ENCODE results near the gene SEMA6C. TPM values are rescaled to one million over a fixed set of nuclear protein-coding genes. Genes with fewer than 3 reads are reported as not detected.

SEMA6C gene
- total and polyA plus RNA-seq, 4 donors, result 1.4 to 1.5 (median 1.4) TPM

DNA sequence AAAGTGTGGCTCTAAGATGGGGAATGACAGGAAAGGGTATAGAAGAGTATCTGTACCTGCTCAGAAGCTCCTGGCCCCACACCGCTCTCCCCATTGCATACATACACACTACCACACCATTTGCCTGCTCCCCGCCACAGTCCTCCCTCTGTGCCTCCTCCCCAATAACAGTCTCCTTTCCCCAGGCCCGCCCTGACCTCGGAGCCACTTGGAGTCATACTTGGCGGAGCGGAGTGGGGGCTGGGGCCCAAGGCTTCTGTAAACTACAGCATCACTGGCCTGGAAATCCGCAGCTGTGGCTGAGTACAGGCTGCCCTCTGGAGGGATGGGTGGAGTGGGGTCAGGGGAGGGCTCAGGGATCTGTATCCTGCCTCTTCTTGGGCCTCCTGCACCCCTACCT is 8.6 kb downstream of the SEMA6C start (continued):
- TF ChIP-seq, protein P1, sequence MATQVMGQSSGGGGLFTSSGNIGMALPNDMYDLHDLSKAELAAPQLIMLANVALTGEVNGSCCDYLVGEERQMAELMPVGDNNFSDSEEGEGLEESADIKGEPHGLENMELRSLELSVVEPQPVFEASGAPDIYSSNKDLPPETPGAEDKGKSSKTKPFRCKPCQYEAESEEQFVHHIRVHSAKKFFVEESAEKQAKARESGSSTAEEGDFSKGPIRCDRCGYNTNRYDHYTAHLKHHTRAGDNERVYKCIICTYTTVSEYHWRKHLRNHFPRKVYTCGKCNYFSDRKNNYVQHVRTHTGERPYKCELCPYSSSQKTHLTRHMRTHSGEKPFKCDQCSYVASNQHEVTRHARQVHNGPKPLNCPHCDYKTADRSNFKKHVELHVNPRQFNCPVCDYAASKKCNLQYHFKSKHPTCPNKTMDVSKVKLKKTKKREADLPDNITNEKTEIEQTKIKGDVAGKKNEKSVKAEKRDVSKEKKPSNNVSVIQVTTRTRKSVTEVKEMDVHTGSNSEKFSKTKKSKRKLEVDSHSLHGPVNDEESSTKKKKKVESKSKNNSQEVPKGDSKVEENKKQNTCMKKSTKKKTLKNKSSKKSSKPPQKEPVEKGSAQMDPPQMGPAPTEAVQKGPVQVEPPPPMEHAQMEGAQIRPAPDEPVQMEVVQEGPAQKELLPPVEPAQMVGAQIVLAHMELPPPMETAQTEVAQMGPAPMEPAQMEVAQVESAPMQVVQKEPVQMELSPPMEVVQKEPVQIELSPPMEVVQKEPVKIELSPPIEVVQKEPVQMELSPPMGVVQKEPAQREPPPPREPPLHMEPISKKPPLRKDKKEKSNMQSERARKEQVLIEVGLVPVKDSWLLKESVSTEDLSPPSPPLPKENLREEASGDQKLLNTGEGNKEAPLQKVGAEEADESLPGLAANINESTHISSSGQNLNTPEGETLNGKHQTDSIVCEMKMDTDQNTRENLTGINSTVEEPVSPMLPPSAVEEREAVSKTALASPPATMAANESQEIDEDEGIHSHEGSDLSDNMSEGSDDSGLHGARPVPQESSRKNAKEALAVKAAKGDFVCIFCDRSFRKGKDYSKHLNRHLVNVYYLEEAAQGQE (IDR thresholded peaks at IDR 0.05), result no peak

DNA sequence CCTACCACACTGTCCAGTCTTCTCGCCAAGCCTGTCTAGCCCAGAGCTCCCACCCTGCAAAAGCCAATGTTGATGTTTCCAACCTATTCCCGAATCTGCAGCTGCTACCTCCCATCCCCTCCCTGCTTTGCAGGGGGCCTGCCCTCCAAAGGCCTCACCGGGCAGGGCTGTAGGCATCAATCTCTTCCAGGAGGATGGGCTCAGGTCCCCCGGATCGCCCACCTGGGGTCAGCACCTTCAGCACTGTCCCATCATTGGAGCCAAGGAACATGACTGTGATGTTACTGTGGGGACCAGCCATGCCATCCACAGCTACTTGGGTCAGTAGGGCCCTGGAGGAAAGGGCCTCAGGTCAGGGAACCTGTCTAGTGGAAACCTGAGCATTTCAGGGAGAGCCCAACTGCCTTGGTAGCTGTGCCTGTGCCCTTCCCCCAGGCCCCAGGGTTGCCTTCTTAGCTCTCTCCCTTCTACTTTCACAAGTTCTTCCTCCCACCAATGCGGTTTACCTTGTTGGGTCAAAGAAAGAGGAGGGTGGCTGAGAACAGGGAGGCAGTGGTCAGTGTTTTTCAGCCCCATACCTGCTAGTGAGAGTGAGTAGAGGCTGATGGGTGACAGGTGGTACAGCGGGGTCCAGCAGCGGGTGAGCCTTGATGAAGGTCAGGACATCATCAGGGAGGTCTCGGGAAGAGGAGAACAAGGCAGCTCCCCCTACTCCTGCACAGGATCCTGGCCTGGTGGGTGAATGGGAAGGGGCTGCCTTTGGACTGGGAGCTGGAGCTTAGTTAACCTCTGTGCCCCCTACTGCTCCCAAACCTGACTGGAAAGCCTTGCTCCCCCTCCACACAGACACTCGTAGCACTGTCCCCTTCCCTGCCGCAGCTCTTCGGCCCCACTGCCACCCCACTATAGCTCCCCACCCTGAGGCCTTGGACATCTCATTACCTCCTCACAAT is 10.7 kb downstream of the SEMA6C start:
- WGBS, result 95% methylated on average over 12 of the region's 12 CpGs
- DNase-seq (ENCODE audit: low spot score), result no peak
- Histone ChIP-seq H3K36me3 (ENCODE audit: control insufficient read depth in 4 of 4, insufficient read depth in 3 of 4, low read depth in 1 of 4, low read length in 3 of 4) (peaks cover 0 to 17% (median 4%) of the 10 kb centered on the region in 4 donors), H3K27me3 (ENCODE audit: control insufficient read depth in 4 of 4, insufficient read depth in 4 of 4, low read length in 3 of 4) (no peaks in the 10 kb centered on the region), H3K9ac (ENCODE audit: low read depth in 1 of 2, low read length in 2 of 2) (no peak overlapping the region), H3K9me3 (ENCODE audit: control insufficient read depth in 4 of 4, low read length in 3 of 4) (no peaks in the 10 kb centered on the region), H3K4me3 (ENCODE audit: low read depth in 1 of 3, low read length in 3 of 3) (no peak overlapping the region), H3K27ac (ENCODE audit: low read depth in 1 of 2, low read length in 2 of 2) (no peak overlapping the region), H3K4me1 (ENCODE audit: control insufficient read depth in 4 of 4, insufficient read depth in 4 of 4, low read length in 3 of 4) (no peaks in the 10 kb centered on the region)
- TF ChIP-seq SP1 (IDR thresholded peaks at IDR 0.05) (no peak), RAD21 (IDR thresholded peaks at IDR 0.05) (no peak), TAF1 (conservative IDR thresholded peaks at IDR 0.05) (no peak), NR2F2 (IDR thresholded peaks at IDR 0.05) (no peak), EGR1 (IDR thresholded peaks at IDR 0.05; ENCODE audit: low read depth in 2 of 2) (no peak), GABPA (IDR thresholded peaks at IDR 0.05 in 1 of 2, conservative IDR thresholded peaks at IDR 0.05 in 1 of 2) (no peak), RXRA (IDR thresholded peaks at IDR 0.05) (no peak)
- TF ChIP-seq, protein P2, sequence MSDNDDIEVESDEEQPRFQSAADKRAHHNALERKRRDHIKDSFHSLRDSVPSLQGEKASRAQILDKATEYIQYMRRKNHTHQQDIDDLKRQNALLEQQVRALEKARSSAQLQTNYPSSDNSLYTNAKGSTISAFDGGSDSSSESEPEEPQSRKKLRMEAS (IDR thresholded peaks at IDR 0.05), result no peak
- TF ChIP-seq, protein P3, sequence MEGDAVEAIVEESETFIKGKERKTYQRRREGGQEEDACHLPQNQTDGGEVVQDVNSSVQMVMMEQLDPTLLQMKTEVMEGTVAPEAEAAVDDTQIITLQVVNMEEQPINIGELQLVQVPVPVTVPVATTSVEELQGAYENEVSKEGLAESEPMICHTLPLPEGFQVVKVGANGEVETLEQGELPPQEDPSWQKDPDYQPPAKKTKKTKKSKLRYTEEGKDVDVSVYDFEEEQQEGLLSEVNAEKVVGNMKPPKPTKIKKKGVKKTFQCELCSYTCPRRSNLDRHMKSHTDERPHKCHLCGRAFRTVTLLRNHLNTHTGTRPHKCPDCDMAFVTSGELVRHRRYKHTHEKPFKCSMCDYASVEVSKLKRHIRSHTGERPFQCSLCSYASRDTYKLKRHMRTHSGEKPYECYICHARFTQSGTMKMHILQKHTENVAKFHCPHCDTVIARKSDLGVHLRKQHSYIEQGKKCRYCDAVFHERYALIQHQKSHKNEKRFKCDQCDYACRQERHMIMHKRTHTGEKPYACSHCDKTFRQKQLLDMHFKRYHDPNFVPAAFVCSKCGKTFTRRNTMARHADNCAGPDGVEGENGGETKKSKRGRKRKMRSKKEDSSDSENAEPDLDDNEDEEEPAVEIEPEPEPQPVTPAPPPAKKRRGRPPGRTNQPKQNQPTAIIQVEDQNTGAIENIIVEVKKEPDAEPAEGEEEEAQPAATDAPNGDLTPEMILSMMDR (IDR thresholded peaks at IDR 0.05; ENCODE audit: low read depth, low read length, missing input control), result no peak

DNA sequence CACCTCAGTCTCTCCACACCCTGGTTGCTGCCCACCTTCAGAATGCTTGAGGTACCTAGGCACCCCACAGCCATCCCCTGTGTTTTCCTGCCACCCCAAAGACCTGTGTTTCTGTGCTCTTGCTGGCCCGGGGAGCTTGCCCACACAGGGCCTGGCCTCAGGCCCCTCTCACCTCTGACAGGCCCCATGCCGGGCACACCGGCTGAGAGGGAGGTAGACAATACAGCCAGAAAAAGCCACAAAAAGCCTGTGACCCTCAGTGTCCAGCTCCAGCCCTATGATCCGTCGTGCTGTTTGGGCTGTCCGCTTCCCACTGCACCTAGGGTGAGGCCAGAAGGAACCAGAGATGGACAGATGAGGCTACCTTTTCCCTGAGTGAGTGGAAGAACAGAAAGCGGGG is 11.4 kb downstream of the SEMA6C start:
- Histone ChIP-seq H3K4me3 (ENCODE audit: low read depth in 1 of 3, low read length in 3 of 3) (no peak overlapping the region), H3K4me1 (ENCODE audit: control insufficient read depth in 4 of 4, insufficient read depth in 4 of 4, low read length in 3 of 4) (no peaks in the 10 kb centered on the region), H3K9ac (ENCODE audit: low read depth in 1 of 2, low read length in 2 of 2) (no peak overlapping the region), H3K27me3 (ENCODE audit: control insufficient read depth in 4 of 4, insufficient read depth in 4 of 4, low read length in 3 of 4) (no peaks in the 10 kb centered on the region), H3K27ac (ENCODE audit: low read depth in 1 of 2, low read length in 2 of 2) (no peak overlapping the region), H3K36me3 (ENCODE audit: control insufficient read depth in 4 of 4, insufficient read depth in 3 of 4, low read depth in 1 of 4, low read length in 3 of 4) (peaks cover 0 to 17% (median 4%) of the 10 kb centered on the region in 4 donors), H3K9me3 (ENCODE audit: control insufficient read depth in 4 of 4, low read length in 3 of 4) (no peaks in the 10 kb centered on the region)
- DNase-seq (ENCODE audit: low spot score), result no peak
- 98% methylated on average over 7 of the region's 7 CpGs for WGBS
- TF ChIP-seq FOXA2 (IDR thresholded peaks at IDR 0.05), result no peak
- no peak for TF ChIP-seq JUND (IDR thresholded peaks at IDR 0.05)
- no peak for TF ChIP-seq EGR1 (IDR thresholded peaks at IDR 0.05; ENCODE audit: low read depth in 2 of 2)
- TF ChIP-seq HNF4G (IDR thresholded peaks at IDR 0.05), result no peak
- TF ChIP-seq, protein P2 (IDR thresholded peaks at IDR 0.05), result no peak
- TF ChIP-seq TAF1 (conservative IDR thresholded peaks at IDR 0.05), result no peak
- no peak for TF ChIP-seq RXRA (IDR thresholded peaks at IDR 0.05)
- TF ChIP-seq HNF4A (conservative IDR thresholded peaks at IDR 0.05), result no peak
- TF ChIP-seq, protein P1 (IDR thresholded peaks at IDR 0.05), result no peak
- TF ChIP-seq FOXA1 (IDR thresholded peaks at IDR 0.05), result no peak
- TF ChIP-seq, protein P3 (IDR thresholded peaks at IDR 0.05; ENCODE audit: low read depth, low read length, missing input control), result no peak

All from liver (tissue), 9 donors.